NCI-H1417 treated with DMSO at 0.1 percent for 48 hours (cell line): ENCODE results near the gene UTP3.
"Not testable (repeated sequence)": the region's sequence is repeated elsewhere in the genome, so short reads cannot be mapped to it uniquely, and the experiment has no call there.

Experiments
- DNase-seq: peaks from one replicate; lab custom pipeline; 2025; lab: John Stamatoyannopoulos, UW

The UTP3 gene

DNA sequence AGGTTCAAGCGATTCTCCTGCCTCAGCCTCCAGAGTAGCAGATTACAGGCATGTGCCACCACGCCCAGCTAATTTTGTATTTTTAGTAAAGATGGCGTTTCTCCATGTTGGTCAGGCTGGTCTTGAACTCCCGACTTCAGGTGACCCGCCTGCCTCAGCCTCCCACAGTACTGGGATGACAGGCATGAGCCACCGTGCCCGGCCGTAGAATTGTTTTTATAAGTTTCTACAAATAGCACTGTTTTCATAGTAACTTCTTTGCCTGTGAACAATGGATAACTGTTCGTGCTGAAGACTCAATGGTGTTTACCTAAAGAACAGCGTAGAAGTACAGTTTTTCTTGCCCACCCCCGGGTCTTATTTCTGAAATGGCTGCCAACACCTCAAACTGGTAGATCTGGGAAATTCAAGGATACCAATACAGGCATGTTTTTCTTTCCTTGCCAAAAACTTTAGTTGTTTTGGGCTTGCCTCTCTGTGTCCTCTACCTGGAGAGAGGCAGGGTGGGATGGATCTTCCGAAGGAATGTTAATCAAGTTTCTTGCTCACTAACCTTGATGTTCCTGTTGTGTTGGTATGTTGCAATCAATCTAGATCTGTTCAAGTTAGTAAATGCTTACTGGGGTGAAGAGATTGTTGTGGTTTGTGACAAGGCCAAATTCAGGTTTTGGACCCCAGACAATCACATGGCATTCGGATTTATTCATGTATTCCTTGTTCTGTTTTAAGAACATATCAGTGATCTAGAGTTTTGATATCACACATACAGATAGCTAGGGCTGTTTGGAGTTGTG lies 30.7 kb downstream of the UTP3 start:
- DNase-seq: no peak

DNA sequence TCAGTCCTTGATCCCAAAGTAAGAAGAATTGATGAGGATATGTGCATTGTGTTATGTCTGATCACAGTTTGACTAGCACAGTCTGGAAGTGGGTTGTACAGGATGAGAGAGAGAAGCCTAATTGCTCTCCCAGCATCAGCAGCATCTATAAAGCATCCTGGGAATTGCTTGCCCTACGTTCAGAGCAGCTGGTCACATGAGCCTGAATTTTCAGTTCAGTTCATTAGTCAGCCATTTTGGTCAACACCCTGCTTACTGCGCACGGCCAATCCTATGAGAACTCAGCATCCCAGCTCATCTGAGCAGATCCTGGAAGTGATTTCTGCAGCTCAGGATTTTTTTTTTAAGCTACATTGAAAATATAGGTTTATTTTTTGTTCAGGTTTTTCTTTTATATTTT lies 33.4 kb downstream of the UTP3 start, which contains the start of gene RUFY3:
Gene RUFY3, plus strand, starts transcription at position 218 of the 400 bp plus-strand sequence. CDS start 610 bp downstream, outside the sequence.
- DNase-seq: peak; percentile 80

- no peak for DNase-seq
Observed at GRCh38 chr4:70722199-70722791, 34.0 kb downstream of the UTP3 start.

- DNase-seq: no peak
Observed at GRCh38 chr4:70724463-70724862, 36.1 kb downstream of the UTP3 start.

- DNase-seq: no peak
Observed at GRCh38 chr4:70725633-70726032, 37.3 kb downstream of the UTP3 start.

DNA sequence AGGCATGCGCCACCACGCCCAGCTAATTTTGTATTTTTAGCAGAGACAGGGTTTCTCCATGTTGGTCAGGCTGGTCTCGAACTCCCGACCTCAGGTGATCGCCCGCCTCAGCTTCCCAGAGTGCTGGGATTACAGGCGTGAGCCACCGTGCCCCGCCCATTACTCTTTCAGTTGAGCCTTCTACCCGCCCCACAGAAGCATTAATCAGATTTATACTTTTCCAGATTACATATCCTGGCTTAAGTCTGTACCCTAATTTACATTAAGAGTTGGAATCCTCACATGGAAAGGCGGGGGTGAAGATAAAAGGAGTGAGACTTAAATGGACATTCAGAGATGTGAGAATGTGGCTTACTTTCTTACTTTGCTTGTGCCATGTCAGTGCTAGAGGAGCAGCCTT lies 38.2 kb downstream of the UTP3 start:
- not testable (repeated sequence) for DNase-seq

DNA sequence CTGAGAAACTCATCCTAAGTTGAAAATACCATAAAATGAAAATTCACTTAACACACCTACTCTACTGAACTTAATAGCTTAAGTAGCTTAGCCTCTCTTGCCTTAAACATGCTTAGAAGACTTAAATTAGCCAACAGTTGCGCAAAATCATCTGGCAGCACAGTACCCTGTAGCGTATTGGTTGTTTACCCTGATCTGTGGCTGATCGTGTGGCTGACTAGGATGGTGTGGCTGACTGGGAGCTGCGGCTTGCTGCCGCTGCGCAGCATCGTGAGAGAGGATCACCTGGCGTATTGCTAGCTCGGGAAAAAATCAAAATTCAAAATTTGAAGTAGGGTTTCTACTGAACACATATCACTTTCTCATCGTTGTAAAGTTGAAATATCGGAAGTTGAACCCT lies 39.8 kb downstream of the UTP3 start:
- no peak for DNase-seq

- DNase-seq: not testable (repeated sequence)
Observed at GRCh38 chr4:70732878-70733277, 44.5 kb downstream of the UTP3 start.

DNA sequence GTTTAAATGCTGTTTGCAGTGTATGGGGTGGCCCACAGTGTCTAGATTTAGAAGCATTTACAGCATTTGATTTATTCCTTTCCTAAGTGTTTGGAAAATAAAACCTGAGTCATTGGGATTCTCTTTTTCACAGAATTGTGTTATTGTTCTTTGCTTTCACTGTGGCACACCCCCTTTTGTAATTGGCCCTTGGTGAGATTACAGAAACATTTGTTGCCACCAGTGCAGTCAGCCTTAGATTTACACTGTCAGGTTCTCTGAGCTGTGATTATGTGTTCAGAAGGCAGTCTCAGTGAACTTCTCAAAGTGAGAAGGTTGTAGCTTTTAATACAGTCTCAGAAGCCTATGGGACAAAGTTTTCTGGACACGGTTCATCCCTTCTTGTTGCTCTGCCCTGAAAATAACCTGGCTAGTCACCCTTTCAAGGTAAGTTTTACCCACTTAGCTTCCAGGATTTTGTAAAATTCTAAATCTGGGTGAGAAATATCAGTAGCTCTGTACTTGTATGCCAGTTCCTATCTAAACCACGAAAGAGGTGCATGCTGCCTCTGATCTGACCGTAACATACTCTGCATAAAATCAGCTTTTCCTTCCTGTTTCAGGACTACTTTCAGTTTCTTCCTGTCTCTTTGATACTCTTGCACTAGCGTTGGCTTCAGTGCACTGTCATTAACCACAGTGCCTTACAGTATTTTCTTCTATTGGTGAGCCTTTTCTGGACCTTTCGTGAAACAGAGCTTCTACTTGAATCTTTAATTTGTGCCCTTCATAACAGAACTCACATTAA lies 46.0 kb downstream of the UTP3 start:
- no peak for DNase-seq

DNA sequence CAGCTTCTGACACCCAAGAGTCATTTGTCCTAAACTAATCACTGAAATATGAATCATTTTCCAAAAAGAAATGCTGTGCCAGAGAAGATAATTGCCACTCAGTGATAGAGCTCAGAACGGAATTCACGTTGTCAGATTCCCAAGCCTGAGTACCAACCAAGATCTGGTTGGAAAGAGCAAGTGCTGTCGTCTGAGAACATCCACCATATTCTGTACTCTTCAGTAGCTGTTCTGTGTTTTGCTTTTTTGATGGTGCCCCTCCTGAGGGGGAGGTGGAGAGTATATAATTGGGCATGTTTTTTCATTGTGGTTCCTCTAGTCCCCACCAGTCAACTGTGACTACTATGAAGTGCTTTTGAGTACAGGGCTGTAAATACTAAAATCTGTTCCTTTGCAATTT lies 46.6 kb downstream of the UTP3 start:
- no peak for DNase-seq

GRCh38 chr4:70735915-70736314 lies 47.6 kb downstream of the UTP3 start:
- not testable (repeated sequence) for DNase-seq

DNA sequence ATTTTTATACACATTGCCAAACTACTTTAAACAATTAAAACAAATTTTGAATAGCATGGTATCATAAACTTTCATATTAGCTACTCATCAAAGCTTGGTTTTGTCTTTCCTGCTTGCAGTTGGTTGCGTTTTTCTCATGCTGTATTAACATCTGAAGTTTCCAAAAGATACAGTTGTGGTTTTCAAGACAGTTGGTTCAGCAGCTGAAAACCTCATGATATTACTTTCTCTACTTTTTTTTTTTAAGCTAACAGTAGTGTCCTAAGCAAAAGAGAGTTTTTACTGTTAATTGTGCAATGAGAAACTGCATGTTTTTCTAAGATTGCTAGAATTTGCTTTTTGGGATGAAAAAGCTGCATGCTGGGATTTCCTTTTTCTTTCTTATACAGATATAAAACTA lies 48.7 kb downstream of the UTP3 start:
- DNase-seq: no peak

DNA sequence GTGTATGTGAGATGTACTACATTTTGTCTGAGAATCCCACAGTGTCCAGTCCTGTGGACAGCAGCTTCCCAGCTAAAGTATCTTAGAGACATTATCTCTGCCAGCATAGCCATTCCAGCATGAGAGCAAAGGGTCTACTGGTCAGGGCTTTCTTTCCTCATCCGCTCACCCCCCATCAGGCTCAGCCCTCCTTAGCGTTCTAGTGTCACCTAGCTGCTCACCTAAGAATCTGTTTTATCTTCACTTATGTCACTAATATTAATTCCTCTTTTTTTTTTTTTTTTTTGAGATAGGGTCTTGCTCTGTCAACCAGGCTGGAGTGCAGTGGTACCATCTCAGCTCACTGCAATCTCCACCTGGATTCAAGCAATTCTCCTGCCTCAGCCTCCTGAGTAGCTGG lies 49.1 kb downstream of the UTP3 start:
- DNase-seq: no peak

- no peak for DNase-seq
Observed at GRCh38 chr4:70739496-70740337, 51.4 kb downstream of the UTP3 start.
